Right renal pelvis (tissue), 4 donors: Measurements from ENCODE around the gene PDZD7. TPM values are rescaled to one million over a fixed set of nuclear protein-coding genes. Genes with fewer than 3 reads are reported as not detected.
"Not testable (repeated sequence)": the region's sequence is repeated elsewhere in the genome, so short reads cannot be mapped to it uniquely, and the experiment has no call there.

Source experiments
- DNase-seq, 4 donors: peaks; one replicate each; pipeline ENCODE4 v3.0.0-alpha.2; 2013; ENCODE audit warnings: low read depth in 4 of 4, low spot score in 3 of 4, missing footprints in 1 of 4
- polyA plus RNA-seq, 4 donors: library from polyadenylated mRNA; unstranded; fragments of 120-200 nt; gene quantifications; one replicate each; pipeline ENCODE4 v1.2.1, GENCODE V29; 2013; ENCODE audit not compliant: insufficient read length in 4 of 4

Gene PDZD7
- polyA plus RNA-seq, 4 donors = 1.3 to 3.8 (median 1.9) TPM

DNA sequence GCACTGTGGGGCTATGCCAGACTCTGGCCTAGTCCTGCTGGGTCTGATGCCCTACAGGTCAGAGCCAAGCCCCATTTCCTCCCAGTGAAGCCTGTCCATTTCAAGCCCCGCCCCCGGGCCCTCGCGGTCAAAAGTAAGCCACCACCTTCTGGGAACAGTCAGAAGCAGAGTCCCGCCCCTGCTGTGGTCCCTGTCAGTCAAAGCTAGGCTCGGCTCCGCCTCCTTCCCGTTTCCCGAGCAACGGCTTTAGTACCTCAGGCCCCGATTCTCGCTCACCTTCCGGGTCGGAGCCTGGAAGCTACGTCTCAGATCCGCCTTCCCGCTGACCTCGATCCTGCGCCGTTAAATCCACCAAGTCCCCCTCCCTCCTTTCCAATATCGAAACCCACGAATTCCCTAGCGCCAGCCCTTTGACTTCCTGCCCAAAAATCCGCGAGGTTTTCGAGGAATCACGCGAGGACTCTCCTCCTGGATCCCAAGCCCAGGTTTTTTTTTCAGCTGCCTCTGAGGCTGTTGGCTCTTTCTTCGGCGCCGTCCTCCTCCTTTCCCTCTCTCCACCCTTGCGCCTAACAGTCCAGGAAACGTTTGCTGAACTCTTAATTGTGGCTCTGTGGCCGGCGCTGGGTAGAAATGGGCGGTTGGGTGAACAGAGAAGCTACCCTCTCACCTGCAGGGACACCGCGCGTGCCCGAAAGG, 11.9 kb upstream of the PDZD7 start:
- DNase-seq = peak; percentile 89 to 93 (median 92)

DNA sequence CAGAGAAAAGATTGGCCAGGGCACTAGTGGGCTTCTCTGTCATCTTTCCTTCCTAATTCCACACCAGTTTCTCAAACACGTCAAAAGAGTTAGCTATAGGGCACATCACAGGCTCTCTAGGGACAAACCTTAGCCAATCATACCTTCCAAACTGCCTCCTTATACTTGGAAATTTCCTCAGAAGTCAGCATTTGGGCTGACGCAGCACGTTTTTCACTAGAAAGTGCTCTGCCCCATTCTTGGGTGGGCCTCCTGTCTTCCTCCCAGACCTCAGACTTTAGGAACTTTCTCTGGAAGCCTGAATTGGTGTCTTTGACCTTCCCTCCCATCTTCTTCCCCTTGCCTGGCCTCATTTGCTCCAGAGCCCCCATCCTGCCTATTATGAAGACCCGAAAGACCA, 11.2 kb upstream of the PDZD7 start:
- DNase-seq = no peak

DNA sequence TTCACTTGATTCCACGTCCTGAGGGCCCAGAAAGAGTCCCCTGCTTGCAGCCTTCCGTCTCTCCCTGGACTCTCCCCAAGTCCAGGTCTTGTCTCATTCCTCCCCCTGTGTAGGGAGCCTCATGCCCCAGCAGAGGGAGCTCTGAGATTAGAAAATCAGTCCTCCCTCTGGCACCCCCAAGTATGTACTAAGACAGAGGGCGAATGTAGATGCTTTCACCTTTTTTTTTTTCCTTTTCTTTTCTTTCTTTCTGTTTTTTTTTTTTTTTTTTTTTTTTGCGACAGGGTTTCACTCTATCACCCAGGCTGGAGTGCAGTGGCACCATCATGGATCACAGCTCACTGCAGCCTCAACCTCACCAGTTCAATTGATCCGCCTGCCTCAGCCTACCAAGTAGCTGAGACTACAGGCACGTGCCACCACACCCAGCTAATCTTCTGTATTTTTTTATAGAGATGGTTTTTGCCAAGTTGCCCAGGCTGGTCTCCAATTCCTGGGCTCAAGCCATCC, 10.4 kb upstream of the PDZD7 start:
- DNase-seq = peak in 3 of 4 donors; percentile 78 to 85 (median 80)

- no peak for DNase-seq
Observed at GRCh38 chr10:101040851-101041250, 9.9 kb upstream of the PDZD7 start.

GRCh38 chr10:101040061-101040460, 9.1 kb upstream of the PDZD7 start:
- DNase-seq = no peak

- DNase-seq = no peak
Observed at GRCh38 chr10:101038484-101038883, 7.6 kb upstream of the PDZD7 start.

DNA sequence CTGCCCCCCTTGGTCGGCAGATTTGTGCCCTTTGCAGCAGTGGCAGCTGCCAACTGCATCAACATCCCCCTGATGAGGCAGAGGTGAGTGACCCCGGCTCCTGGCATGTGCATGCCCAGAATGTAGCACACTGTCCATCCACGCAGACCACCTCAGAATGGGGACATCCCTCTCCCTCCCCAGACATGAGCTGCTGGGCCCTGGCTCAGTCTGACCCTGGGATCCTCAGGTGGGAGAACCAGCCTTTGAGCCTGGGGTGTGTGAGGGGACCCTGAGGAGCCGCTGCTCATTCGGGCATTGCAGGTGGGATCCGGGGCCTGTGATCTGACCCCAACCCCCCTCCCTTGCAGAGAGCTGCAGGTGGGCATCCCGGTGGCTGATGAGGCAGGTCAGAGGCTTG, 5.8 kb upstream of the PDZD7 start:
- DNase-seq = no peak

GRCh38 chr10:101035916-101036702, 5.2 kb upstream of the PDZD7 start:
- DNase-seq = no peak

DNA sequence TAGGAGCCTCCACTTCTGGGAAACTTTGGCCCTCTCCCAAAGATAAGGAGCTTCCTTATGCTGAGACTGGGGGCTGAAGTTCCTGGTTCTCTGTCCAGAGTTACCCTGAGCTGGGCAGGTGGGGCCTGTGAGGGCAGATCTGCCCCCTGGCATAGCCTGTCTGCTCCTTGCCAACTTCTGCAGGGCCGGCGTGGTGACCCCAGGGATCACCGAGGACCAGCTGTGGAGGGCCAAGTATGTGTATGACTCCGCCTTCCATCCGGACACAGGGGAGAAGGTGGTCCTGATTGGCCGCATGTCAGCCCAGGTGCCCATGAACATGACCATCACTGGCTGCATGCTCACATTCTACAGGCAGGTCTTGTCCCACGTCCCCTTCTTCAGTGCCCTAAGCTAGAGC, 4.4 kb upstream of the PDZD7 start:
- DNase-seq = no peak

DNA sequence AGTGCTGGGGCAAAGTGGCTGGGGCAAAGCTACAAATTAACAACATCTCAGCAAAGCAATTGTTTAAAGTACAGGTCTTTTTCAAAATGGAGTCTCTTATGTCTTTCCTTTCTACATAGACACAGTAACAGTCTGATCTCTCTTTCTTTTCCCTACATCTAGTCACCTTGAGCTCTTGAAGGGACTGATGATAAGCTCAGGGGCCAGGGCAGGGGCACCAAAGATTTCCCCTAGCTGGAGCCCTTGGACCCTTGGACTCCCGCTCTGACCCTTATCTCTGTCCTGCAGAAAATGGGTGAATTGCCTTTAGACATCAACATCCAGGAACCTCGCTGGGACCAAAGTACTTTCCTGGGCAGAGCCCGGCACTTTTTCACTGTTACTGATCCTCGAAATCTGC, 3.5 kb upstream of the PDZD7 start:
- DNase-seq = not testable (repeated sequence)

GRCh38 chr10:101033276-101033675, 2.3 kb upstream of the PDZD7 start:
- DNase-seq = no peak

DNA sequence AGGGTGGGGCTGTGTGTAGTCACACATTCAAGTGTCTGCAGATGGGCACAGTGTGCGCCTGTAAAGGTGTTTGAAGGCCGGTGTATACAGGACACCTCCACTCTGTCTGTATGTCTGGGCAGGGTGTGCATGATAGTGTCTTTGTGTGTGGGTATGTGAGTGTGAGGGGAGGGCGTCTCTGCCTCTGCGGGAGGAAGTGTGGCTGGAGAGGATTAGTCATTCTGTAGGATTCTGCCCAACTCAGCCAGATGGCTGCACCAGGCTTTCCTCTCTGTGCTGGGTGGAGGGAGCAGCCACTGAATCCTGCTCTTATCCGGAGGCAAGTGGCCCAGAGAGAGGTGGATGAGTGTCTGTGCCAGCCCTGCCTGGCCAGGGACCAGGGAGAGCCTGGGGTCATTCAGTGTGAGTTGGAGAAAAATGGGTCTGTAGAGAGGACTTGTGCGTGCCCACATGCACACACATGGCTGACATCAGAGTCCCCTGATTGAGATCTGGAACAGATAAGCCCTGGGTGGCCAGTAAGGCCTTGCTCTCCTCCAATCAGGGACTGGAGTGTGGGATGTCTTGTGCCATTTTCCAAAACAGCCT, 1.8 kb upstream of the PDZD7 start:
- no peak for DNase-seq

DNA sequence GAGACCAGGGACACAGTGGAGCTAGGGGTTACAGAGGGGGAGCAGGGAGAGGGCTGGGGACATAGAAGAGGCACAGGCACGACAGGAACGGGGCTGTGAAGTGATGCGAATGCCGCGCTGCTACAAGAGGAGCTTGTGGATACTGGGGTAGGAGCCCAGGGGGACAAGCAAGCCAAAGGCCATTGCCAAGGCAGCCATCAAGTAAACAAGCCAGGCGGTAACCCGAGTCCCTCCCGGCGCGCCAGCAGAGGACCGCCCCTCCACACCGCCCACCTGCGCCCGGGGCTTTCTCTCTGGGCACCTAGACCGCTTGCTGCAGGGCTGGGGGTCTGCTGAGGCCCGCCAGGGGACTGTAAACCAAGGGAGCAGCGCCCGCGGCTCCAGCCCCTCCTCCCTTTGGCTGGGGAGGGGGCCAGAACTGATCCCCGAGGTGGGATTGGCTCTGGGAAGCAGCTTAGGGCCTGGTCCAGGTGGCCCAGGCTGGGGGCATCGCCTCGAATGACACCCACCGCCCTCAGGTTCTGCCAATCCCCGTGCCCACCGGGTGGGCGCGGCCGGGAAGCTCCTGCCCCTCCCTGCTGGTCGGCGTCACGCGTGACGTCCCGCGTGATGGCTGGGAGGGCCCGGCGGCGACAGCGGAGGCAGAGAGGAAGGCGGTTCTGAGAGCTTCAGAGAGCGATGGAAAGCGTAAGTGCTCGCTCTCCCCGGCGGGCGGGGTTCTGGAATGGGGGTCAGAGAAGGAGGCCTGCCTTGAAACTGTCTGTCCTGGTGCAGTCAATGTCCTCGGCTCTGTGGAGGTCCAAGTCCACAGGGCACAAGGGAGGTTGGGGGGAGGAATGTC, 1.1 kb upstream of the PDZD7 start:
- peak in 2 of 4 donors; percentile 56 to 57 for DNase-seq

DNA sequence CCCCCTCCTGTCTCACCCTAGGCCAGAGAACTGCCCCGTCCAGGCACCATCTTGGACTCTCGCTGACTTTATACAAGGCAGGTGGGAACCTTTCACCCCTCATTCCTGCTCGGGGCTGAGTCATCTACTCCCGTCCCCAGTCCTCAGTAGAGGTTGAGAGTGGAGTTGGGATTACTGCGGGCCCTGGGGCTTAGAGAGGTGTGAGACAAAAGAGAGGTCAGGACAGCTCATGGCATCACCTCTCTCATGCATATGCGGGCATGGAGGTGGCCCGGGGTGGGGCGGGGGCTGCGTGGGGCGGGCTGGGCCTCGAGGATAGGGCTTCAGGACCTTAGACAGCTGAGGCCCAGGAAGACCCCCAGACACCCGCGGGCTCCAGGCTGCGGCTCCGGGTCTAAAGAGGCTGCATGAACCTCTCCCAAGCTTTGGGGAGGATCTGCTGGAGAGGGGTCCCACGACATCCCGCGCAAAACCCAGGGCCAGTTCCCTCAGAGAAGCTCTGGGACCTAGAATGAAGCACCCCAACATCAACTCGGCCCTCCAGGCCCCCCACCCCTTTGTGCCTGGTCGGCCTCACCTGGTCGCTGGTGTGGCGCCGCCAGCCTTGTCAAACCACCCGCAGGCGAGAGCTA, 317 bp downstream of the PDZD7 start:
- DNase-seq = no peak

GRCh38 chr10:101029520-101030295, 1.2 kb downstream of the PDZD7 start:
- DNase-seq = no peak

DNA sequence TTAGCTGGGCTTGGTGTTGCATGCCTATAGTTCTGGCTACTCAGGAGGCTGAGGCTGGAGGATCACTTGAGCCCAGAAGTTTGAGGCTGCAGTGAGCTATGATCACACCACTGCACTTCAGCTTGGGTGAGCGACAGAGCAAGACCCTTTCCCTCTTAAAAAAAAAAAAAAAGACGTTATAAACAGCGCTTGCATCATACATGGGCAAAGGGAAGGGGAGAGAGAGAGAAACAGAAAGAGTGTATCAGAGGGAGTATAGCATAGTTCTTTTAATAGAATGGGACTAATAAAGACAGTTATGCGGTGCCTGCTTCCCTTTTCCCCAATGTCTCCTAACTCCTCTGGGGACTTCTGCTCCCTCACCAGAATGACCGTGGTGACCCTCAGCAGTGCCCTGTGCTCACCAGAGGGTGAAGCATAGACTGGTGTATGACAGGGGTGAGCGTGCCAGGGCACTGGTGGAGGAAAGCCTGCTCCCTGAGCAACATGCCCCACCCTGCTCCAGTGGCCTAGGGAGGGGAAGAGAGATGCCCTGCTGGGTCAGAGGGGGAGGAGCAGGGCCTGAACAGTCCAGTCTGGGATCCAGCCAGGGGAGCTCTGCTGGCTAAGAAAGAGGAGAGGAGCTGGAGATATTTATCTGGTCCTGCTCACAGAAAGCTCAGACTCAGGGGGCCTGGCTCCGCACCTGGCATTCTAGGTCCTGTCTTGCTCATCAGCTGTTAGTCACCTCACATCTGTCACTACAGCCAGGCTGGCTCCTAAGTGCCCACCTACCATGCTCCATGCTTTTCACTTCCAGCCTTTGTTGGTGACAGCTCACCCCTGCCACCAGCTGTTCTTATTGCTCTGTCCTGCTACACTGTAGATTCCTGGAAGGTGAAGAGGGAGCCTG, 2.2 kb downstream of the PDZD7 start:
- no peak for DNase-seq

DNA sequence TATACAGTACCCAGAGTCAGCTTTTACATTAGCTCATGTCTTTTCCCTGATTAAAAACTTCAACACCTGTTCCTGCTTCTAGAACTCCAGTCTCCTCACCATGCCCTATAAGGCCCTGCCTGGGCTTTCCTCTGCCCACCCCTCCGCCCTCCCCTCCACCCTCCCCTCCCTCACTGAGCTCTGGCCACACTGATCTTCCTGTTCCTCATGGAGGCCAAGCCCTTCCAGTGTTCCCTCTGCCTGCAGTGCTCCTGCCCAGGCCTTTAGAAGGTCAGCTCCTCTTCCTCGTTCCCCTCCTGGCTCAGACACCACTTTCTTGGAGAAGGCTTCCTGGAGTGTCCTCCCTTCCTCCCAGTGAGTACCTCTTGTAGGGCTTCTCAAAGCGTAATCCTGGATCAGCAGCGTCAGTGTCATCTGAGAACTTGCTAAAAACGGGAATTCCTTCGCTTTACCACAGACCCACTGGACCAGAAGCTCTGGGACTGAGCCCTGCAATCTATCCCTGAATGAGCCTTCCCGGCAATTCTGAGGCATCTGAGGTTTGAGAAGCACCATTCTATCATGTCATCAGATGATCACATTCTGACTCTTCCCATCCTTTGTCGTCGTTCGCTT, 3.7 kb downstream of the PDZD7 start:
- DNase-seq = no peak
